Tibial nerve (tissue), 4 donors: ENCODE measurements around the gene AUTS2. TPM values are rescaled to one million over a fixed set of nuclear protein-coding genes. Genes with fewer than 3 reads are reported as not detected.

Experiments used
- DNase-seq, 2 donors: peaks; one replicate each; pipeline ENCODE4 v3.0.0-alpha.2; 2019; ENCODE audit warnings: low spot score in 2 of 2
- H3K27ac ChIP-seq, 4 donors: fragments of 200-600 bp; sonication (generic) in 3 of 4; one replicate each; pipeline ENCODE4 v1.5.1; 2017 to 2019; ENCODE audit warnings: mild to moderate bottlenecking in 1 of 4
- H3K27me3 ChIP-seq, 2 donors: fragments of 200-600 bp; sonication (generic) in 1 of 2; one replicate each; pipeline versions ENCODE4 v1.5.1 to v1.6.0; 2017 to 2019
- H3K36me3 ChIP-seq, 3 donors: fragments of 200-600 bp; sonication (generic); one replicate each; pipeline ENCODE4 v1.5.1; 2018 to 2019
- H3K4me1 ChIP-seq, 4 donors: fragments of 200-600 bp; sonication (generic) in 3 of 4; one replicate each; pipeline ENCODE4 v1.5.1; 2017 to 2019
- H3K4me3 ChIP-seq, 4 donors: fragments of 200-600 bp; sonication (generic) in 3 of 4; one replicate each; pipeline ENCODE4 v1.5.1; 2017 to 2019; ENCODE audit warnings: mild to moderate bottlenecking in 1 of 4, moderate library complexity in 1 of 4
- H3K9me3 ChIP-seq, 4 donors: fragments of 200-600 bp; sonication (generic) in 3 of 4; one replicate each; pipeline ENCODE4 v1.5.1; 2017 to 2019
- CTCF ChIP-seq, 5 experiments: fragments of 200-600 bp in 3 of 5; fragments of 450-650 bp in 2 of 5; sonication (generic) in 3 of 5; IDR thresholded peaks; one replicate each; pipeline ENCODE4 v1.5.1; 2016 to 2019; ENCODE audit warnings: antibody characterized with exemption in 5 of 5, mild to moderate bottlenecking in 3 of 5, moderate library complexity in 2 of 5
- EP300 ChIP-seq, 2 donors: sonication (generic); formaldehyde crosslinking; IDR thresholded peaks; one replicate each; pipeline ENCODE4 v1.6.1; 2017; ENCODE audit warnings: antibody characterized with exemption in 2 of 2, mild to moderate bottlenecking in 1 of 2
- POLR2A ChIP-seq, 2 donors: fragments of 450-650 bp; IDR thresholded peaks; one replicate each; pipeline ENCODE4 v1.6.1; 2017; ENCODE audit warnings: antibody characterized with exemption in 2 of 2, mild to moderate bottlenecking in 2 of 2, moderate library complexity in 2 of 2
- WGBS, 2 donors: methylation state at CpG; one replicate each; pipeline ENCODE4 v1.1.5; 2018; 5-methylcytosine and 5-hydroxymethylcytosine counted together
- total RNA-seq, 4 donors: library from RNA; depleted of rRNA; stranded (reverse); fragments of >200 nt; gene quantifications; one replicate each; pipeline ENCODE4 v1.1.0, GENCODE V29; 2016

The AUTS2 gene
- total RNA-seq, 4 donors from 2014 or later: 56.6 to 87.9 (median 71.6) TPM

- H3K36me3 ChIP-seq: no peaks in the 10 kb centered on the region
- H3K4me1 ChIP-seq: peaks cover 0 to 58% (median 9%) of the 10 kb centered on the region in 4 donors
- no peaks in the 10 kb centered on the region for H3K27me3 ChIP-seq
- 33 to 39% methylated on average over 13 to 14 of the region's 14 CpGs for WGBS, 2 donors
- peak in 1 of 2 donors; percentile 42 for TF ChIP-seq EP300 (IDR thresholded peaks at IDR 0.05)
- no peak for TF ChIP-seq CTCF (IDR thresholded peaks at IDR 0.05)
- H3K4me3 ChIP-seq: no peak overlapping the region
- DNase-seq: peak in 1 of 2 donors; percentile 17
- peak overlapping the region; percentile 38 to 82 (median 54) for H3K27ac ChIP-seq
- no peaks in the 10 kb centered on the region for H3K9me3 ChIP-seq
Measured at GRCh38 chr7:69814421-69814962, 216.2 kb downstream of the AUTS2 start.

- Histone ChIP-seq H3K27ac (no peak overlapping the region), H3K9me3 (no peaks in the 10 kb centered on the region), H3K4me1 (peaks cover 0 to 63% (median 9%) of the 10 kb centered on the region in 4 donors), H3K4me3 (no peak overlapping the region), H3K27me3 (no peaks in the 10 kb centered on the region), H3K36me3 (no peaks in the 10 kb centered on the region)
- DNase-seq: no peak
- WGBS, 2 donors: 92 to 94% methylated on average over 3 of the region's 3 CpGs
- TF ChIP-seq EP300 (IDR thresholded peaks at IDR 0.05) (no peak), POLR2A (IDR thresholded peaks at IDR 0.05) (no peak)
Measured at GRCh38 chr7:69816501-69816900, 218.2 kb downstream of the AUTS2 start.

- Histone ChIP-seq H3K4me3 (no peak overlapping the region), H3K36me3 (no peaks in the 10 kb centered on the region), H3K27ac (no peak overlapping the region), H3K9me3 (no peaks in the 10 kb centered on the region), H3K27me3 (no peaks in the 10 kb centered on the region), H3K4me1 (peaks cover 0 to 63% (median 9%) of the 10 kb centered on the region in 4 donors)
- TF ChIP-seq EP300 (IDR thresholded peaks at IDR 0.05): no peak
- TF ChIP-seq POLR2A (IDR thresholded peaks at IDR 0.05): no peak
- TF ChIP-seq CTCF (IDR thresholded peaks at IDR 0.05): no peak
- WGBS, 2 donors: 31 to 42% methylated on average over 2 of the region's 2 CpGs
- DNase-seq: no peak
Measured at GRCh38 chr7:69817121-69817520, 218.8 kb downstream of the AUTS2 start.

GRCh38 chr7:69817841-69818635 is 219.8 kb downstream of the AUTS2 start:
- no peak for DNase-seq
- Histone ChIP-seq H3K4me3 (no peak overlapping the region), H3K9me3 (no peaks in the 10 kb centered on the region), H3K4me1 (peaks cover 0 to 67% (median 9%) of the 10 kb centered on the region in 4 donors), H3K27me3 (no peaks in the 10 kb centered on the region), H3K36me3 (no peaks in the 10 kb centered on the region), H3K27ac (no peak overlapping the region)
- no peak for TF ChIP-seq POLR2A (IDR thresholded peaks at IDR 0.05)
- TF ChIP-seq EP300 (IDR thresholded peaks at IDR 0.05): no peak
- no peak for TF ChIP-seq CTCF (IDR thresholded peaks at IDR 0.05)
- 80 to 82% methylated on average over 5 of the region's 5 CpGs for WGBS, 2 donors

GRCh38 chr7:69818636-69819332 is 220.5 kb downstream of the AUTS2 start:
- WGBS, 2 donors: 41 to 47% methylated on average over 7 of the region's 7 CpGs
- H3K4me1 ChIP-seq: peaks cover 0 to 61% (median 2%) of the 10 kb centered on the region in 4 donors
- no peaks in the 10 kb centered on the region for H3K36me3 ChIP-seq
- DNase-seq: no peak
- H3K4me3 ChIP-seq: no peak overlapping the region
- TF ChIP-seq POLR2A (IDR thresholded peaks at IDR 0.05) (no peak), CTCF (IDR thresholded peaks at IDR 0.05) (no peak), EP300 (IDR thresholded peaks at IDR 0.05) (no peak)
- no peak overlapping the region for H3K27ac ChIP-seq
- H3K27me3 ChIP-seq: no peaks in the 10 kb centered on the region
- no peaks in the 10 kb centered on the region for H3K9me3 ChIP-seq
